CD14-positive monocyte (primary cell): ENCODE results near the gene CREBZF. TPM values are rescaled to one million over a fixed set of nuclear protein-coding genes. Genes with fewer than 3 reads are reported as not detected.

Experiments
- DNase-seq, 3 donors: peaks; one replicate each; pipeline ENCODE4 v3.0.0-alpha.2; 2011 to 2022
- H2AFZ ChIP-seq: 2 replicates; pipeline ENCODE4 v1.6.0; 2012; ENCODE audit warnings: mild to moderate bottlenecking, low read depth, low read length, inconsistent platforms; ENCODE audit not compliant: insufficient read depth, poor library complexity, severe bottlenecking
- H3K27ac ChIP-seq, 2 donors: 1 replicate in 1 of 2; 2 replicates in 1 of 2; pipeline ENCODE4 v1.5.1; 2012 to 2013; ENCODE audit warnings: low read length in 2 of 2, control low read depth in 1 of 2, inconsistent platforms in 1 of 2, low read depth in 1 of 2, mild to moderate bottlenecking in 1 of 2
- H3K27me3 ChIP-seq, 2 donors: one replicate each; pipeline versions ENCODE4 v1.6.0 to v1.6.1; 2011 to 2013; ENCODE audit warnings: low read length in 2 of 2; ENCODE audit not compliant: control insufficient read depth in 2 of 2, insufficient read depth in 2 of 2
- H3K36me3 ChIP-seq, 2 donors: replicated peaks in 1 of 2; 1 replicate in 1 of 2; 2 replicates in 1 of 2; pipeline versions ENCODE4 v1.5.1 to v1.6.1; 2012 to 2013; ENCODE audit warnings: low read length in 2 of 2, control low read depth in 1 of 2, inconsistent platforms in 1 of 2, mild to moderate bottlenecking in 1 of 2; ENCODE audit not compliant: insufficient read depth in 2 of 2, control insufficient read depth in 1 of 2
- H3K4me1 ChIP-seq, 2 donors: 1 replicate in 1 of 2; 2 replicates in 1 of 2; pipeline versions ENCODE4 v1.5.1 to v1.6.1; 2012 to 2013; ENCODE audit warnings: low read length in 2 of 2, control low read depth in 1 of 2, inconsistent platforms in 1 of 2, mild to moderate bottlenecking in 1 of 2, moderate library complexity in 1 of 2; ENCODE audit not compliant: insufficient read depth in 2 of 2, control insufficient read depth in 1 of 2
- H3K4me2 ChIP-seq: replicated peaks from 2 replicates; pipeline ENCODE3; 2012; ENCODE audit warnings: low read length, moderate library complexity, mild to moderate bottlenecking; ENCODE audit not compliant: poor library complexity, severe bottlenecking; ENCODE audit errors: extremely low read depth
- H3K4me3 ChIP-seq, 3 experiments: fragments of 200-600 bp in 1 of 3; sonication (generic) in 1 of 3; replicated peaks in 1 of 3; 1 replicate in 2 of 3; 2 replicates in 1 of 3; pipeline ENCODE4 v1.5.1; 2011 to 2013; ENCODE audit warnings: low read length in 3 of 3, mild to moderate bottlenecking in 3 of 3, control low read depth in 2 of 3, low read depth in 2 of 3, inconsistent platforms in 1 of 3, moderate library complexity in 1 of 3
- H3K79me2 ChIP-seq: 2 replicates; pipeline ENCODE4 v1.6.0; 2012; ENCODE audit warnings: mild to moderate bottlenecking, control low read depth, inconsistent platforms, low read length, moderate library complexity; ENCODE audit not compliant: insufficient read depth
- H3K9ac ChIP-seq: 2 replicates; pipeline ENCODE4 v1.6.0; 2017; ENCODE audit warnings: low read length, mild to moderate bottlenecking; ENCODE audit not compliant: insufficient read depth, poor library complexity, severe bottlenecking
- H3K9me3 ChIP-seq, 2 donors: replicated peaks in 1 of 2; 1 replicate in 1 of 2; 2 replicates in 1 of 2; pipeline versions ENCODE4 v1.5.1 to v1.6.1; 2012 to 2013; ENCODE audit warnings: low read length in 2 of 2, control low read depth in 1 of 2; ENCODE audit not compliant: control insufficient read depth in 1 of 2, insufficient read depth in 1 of 2
- H4K20me1 ChIP-seq: 2 replicates; pipeline ENCODE4 v1.6.0; 2012; ENCODE audit warnings: mild to moderate bottlenecking, low read length, control low read depth, moderate library complexity; ENCODE audit not compliant: insufficient read depth
- H3K27ac Mint-ChIP-seq, 7 donors: one replicate each; pipeline ENCODE4 v1.8.0; 2020; ENCODE audit warnings: mild to moderate bottlenecking in 7 of 7, mixed read lengths in 7 of 7, moderate library complexity in 6 of 7, inconsistent platforms in 2 of 7
- H3K27me3 Mint-ChIP-seq, 3 donors: one replicate each; pipeline ENCODE4 v1.8.0; 2021 to 2022; ENCODE audit warnings: low read depth in 3 of 3, mild to moderate bottlenecking in 3 of 3, mixed read lengths in 3 of 3, moderate library complexity in 3 of 3, inconsistent platforms in 1 of 3
- H3K36me3 Mint-ChIP-seq, 2 donors: one replicate each; pipeline ENCODE4 v1.8.0; 2020; ENCODE audit warnings: mixed read lengths in 2 of 2, inconsistent platforms in 1 of 2, mild to moderate bottlenecking in 1 of 2
- H3K4me1 Mint-ChIP-seq: one replicate; pipeline ENCODE4 v1.8.0; 2020; ENCODE audit warnings: mild to moderate bottlenecking, mixed read lengths
- H3K4me3 Mint-ChIP-seq, 2 donors: one replicate each; pipeline ENCODE4 v1.8.0; 2020; ENCODE audit warnings: mild to moderate bottlenecking in 2 of 2, mixed read lengths in 2 of 2, moderate library complexity in 1 of 2
- H3K9me3 Mint-ChIP-seq, 7 donors: one replicate each; pipeline ENCODE4 v1.8.0; 2020 to 2022; ENCODE audit warnings: mixed read lengths in 7 of 7, mild to moderate bottlenecking in 6 of 7, moderate library complexity in 6 of 7, inconsistent platforms in 2 of 7
- CTCF ChIP-seq: fragments of 200-600 bp; IDR thresholded peaks from one replicate; pipeline ENCODE4 v1.8.0; 2022; ENCODE audit warnings: antibody characterized with exemption, mild to moderate bottlenecking
- WGBS: methylation state at CpG from one replicate; pipeline ENCODE4 v1.1.5; 2013; ENCODE audit warnings: missing lambda C conversion rate; ENCODE audit not compliant: insufficient coverage; 5-methylcytosine and 5-hydroxymethylcytosine counted together
- intact Hi-C, 2 donors: fragments of 100-400 bp; cut with micrococcal nuclease; formaldehyde crosslinking; loops; one replicate each; pipeline versions ENCODE4 v1.15.0 to v1.15.1; 2023
- polyA plus RNA-seq, 3 donors: library from polyadenylated mRNA; depleted of rRNA in 1 of 3; unstranded in 2 of 3; stranded (reverse) in 1 of 3; fragments of 300-500 nt in 2 of 3; fragments of >200 nt in 1 of 3; fragmentation: Illumina TruSeq in 2 of 3; gene quantifications; 1 replicate in 2 of 3; 2 replicates in 1 of 3; pipeline ENCODE4 v1.2.3, GENCODE V29; 2012 to 2021

The CREBZF gene
- polyA plus RNA-seq, 3 donors, result 3.1 to 35.4 (median 3.9) TPM

GRCh38 chr11:85628771-85629341 lies 36.1 kb downstream of the CREBZF start:
- peak overlapping the region; percentile 96 to 98 for H3K4me3 Mint-ChIP-seq
- Histone ChIP-seq H4K20me1 (peaks cover 7% of the 10 kb centered on the region), H3K27ac (peak overlapping the region; percentile 45 to 87), H3K4me2 (peak overlapping the region; percentile 96), H3K9me3 (no peaks in the 10 kb centered on the region), H3K79me2 (peaks cover 38% of the 10 kb centered on the region), H3K9ac (peak overlapping the region; percentile 72), H3K4me3 (peak overlapping the region; percentile 68 to 91 (median 89)), H3K4me1 (peaks cover 15 to 22% of the 10 kb centered on the region in 2 donors), H3K36me3 (peaks cover 3 to 26% of the 10 kb centered on the region in 2 donors), H2AFZ (peak overlapping the region; percentile 99), H3K27me3 (no peaks in the 10 kb centered on the region)
- TF ChIP-seq CTCF, result no peak
- peak overlapping the region; percentile 88 to 97 (median 95) for H3K27ac Mint-ChIP-seq
- intact Hi-C loops, result loop anchor here (5.0 kb wide), 1 partner anchor 33 kb away; no protein-coding TSS in a partner anchor
- DNase-seq, result no peak
- peaks cover 12% of the 10 kb centered on the region in 2 donors for H3K36me3 Mint-ChIP-seq
- 0% methylated on average over 3 of the region's 13 CpGs for WGBS
- H3K4me1 Mint-ChIP-seq, result peaks cover 17% of the 10 kb centered on the region
- no peaks in the 10 kb centered on the region for H3K9me3 Mint-ChIP-seq
- peaks cover 0 to 3% (median 0%) of the 10 kb centered on the region in 3 donors for H3K27me3 Mint-ChIP-seq

- no peak for TF ChIP-seq CTCF
- intact Hi-C loops, result loop anchor here (5.0 kb wide), 1 partner anchor 34 kb away; no protein-coding TSS in a partner anchor
- no peaks in the 10 kb centered on the region for H3K27me3 ChIP-seq
- peak within 1 kb of the TSS; percentile 68 to 91 (median 89) for H3K4me3 ChIP-seq
- H3K27ac ChIP-seq, result peak within 1 kb of the TSS; percentile 45 to 87
- H3K9ac ChIP-seq, result peak within 1 kb of the TSS; percentile 72
- H3K4me1 ChIP-seq, result peaks cover 15 to 22% of the 10 kb centered on the region in 2 donors
- H3K79me2 ChIP-seq, result peaks cover 38% of the 10 kb centered on the region
- H3K27ac Mint-ChIP-seq, result peak within 1 kb of the TSS; percentile 88 to 97 (median 95)
- no peaks in the 10 kb centered on the region for H3K9me3 ChIP-seq
- WGBS, result under 1% methylated on average over 40 of the region's 41 CpGs
- H3K4me1 Mint-ChIP-seq, result peaks cover 17% of the 10 kb centered on the region
- peaks cover 3 to 20% of the 10 kb centered on the region in 2 donors for H3K36me3 ChIP-seq
- H3K4me3 Mint-ChIP-seq, result peak within 1 kb of the TSS; percentile 96 to 98
- H3K36me3 Mint-ChIP-seq, result peaks cover 9 to 12% of the 10 kb centered on the region in 2 donors
- H4K20me1 ChIP-seq, result peaks cover 6% of the 10 kb centered on the region
- peak within 1 kb of the TSS; percentile 96 for H3K4me2 ChIP-seq
- H3K9me3 Mint-ChIP-seq, result no peaks in the 10 kb centered on the region
- peaks cover 0 to 3% (median 0%) of the 10 kb centered on the region in 3 donors for H3K27me3 Mint-ChIP-seq
- peak within 1 kb of the TSS; percentile 99 for H2AFZ ChIP-seq
- peak; percentile 89 to 94 (median 91) for DNase-seq
Observed at GRCh38 chr11:85627998-85628770, 36.7 kb downstream of the CREBZF start, which contains the start of gene TMEM126B. TMEM126B (plus strand) TSS chr11:85628593; CDS start chr11:85628608, 15 bp downstream.
